HepG2 (cell line): Measurements from ENCODE around the gene PDP2. TPM values are rescaled to one million over a fixed set of nuclear protein-coding genes. Genes with fewer than 3 reads are reported as not detected.

Source experiments
- AGO2 ChIP-seq: fragments of 200-400 bp; formaldehyde crosslinking; optimal IDR thresholded peaks from 2 replicates; pipeline ENCODE3; 2017; ENCODE audit warnings: mild to moderate bottlenecking, low read depth, low read length, moderate library complexity
- BRD4 ChIP-seq: sonication (generic); formaldehyde crosslinking; IDR thresholded peaks from 2 replicates; pipeline ENCODE4 v1.4.0; 2020; ENCODE audit warnings: missing genetic modification reagents
- EZH2 ChIP-seq: conservative IDR thresholded peaks from 2 replicates; pipeline ENCODE4 v1.6.1; 2012; ENCODE audit warnings: mild to moderate bottlenecking, low read depth, low read length, moderate library complexity
- HMGXB3 ChIP-seq: sonication (generic); formaldehyde crosslinking; IDR thresholded peaks from 2 replicates; pipeline ENCODE4 v1.4.0; 2020; ENCODE audit warnings: missing genetic modification reagents, borderline replicate concordance
- HNF4G ChIP-seq, 2 experiments: sonication (generic) in 1 of 2; formaldehyde crosslinking in 1 of 2; IDR thresholded peaks; 2 replicates each; pipeline versions ENCODE4 v1.4.0 to v1.6.1; 2011 to 2020; ENCODE audit warnings: borderline replicate concordance in 2 of 2, low read depth in 2 of 2, mild to moderate bottlenecking in 2 of 2, low read length in 1 of 2, missing genetic modification reagents in 1 of 2, moderate library complexity in 1 of 2
- MLLT10 ChIP-seq: sonication (generic); formaldehyde crosslinking; IDR thresholded peaks from 2 replicates; pipeline ENCODE4 v1.4.0; 2020; ENCODE audit warnings: missing genetic modification reagents
- NR2F1 ChIP-seq, 2 experiments: fragments of 450-650 bp in 1 of 2; formaldehyde crosslinking in 1 of 2; IDR thresholded peaks; 2 replicates each; pipeline versions ENCODE4 v1.5.0 to v1.6.1; 2016 to 2020; ENCODE audit warnings: mild to moderate bottlenecking in 1 of 2, missing compliant biosample characterization in 1 of 2, missing genetic modification reagents in 1 of 2, moderate library complexity in 1 of 2
- POLR2G ChIP-seq: fragments of 200-400 bp; formaldehyde crosslinking; IDR thresholded peaks from 2 replicates; pipeline ENCODE4 v1.6.1; 2018; ENCODE audit warnings: mild to moderate bottlenecking, low read depth, low read length, moderate library complexity
- RERE ChIP-seq: IDR thresholded peaks from 2 replicates; pipeline ENCODE4 v1.6.1; 2016; ENCODE audit warnings: low read depth, missing genetic modification reagents, missing compliant biosample characterization
- TCF7 ChIP-seq: sonication (generic); IDR thresholded peaks from 2 replicates; pipeline ENCODE4 v1.6.1; 2016; ENCODE audit warnings: antibody characterized with exemption, low read depth
- ZNF34 ChIP-seq: sonication (generic); formaldehyde crosslinking; IDR thresholded peaks from 2 replicates; pipeline ENCODE4 v1.4.0; 2020; ENCODE audit warnings: mild to moderate bottlenecking, missing genetic modification reagents, borderline replicate concordance
- ZNF446 ChIP-seq: sonication (generic); formaldehyde crosslinking; IDR thresholded peaks from 2 replicates; pipeline ENCODE4 v1.5.0; 2020; ENCODE audit warnings: mild to moderate bottlenecking, missing genetic modification reagents
- ZSCAN29 ChIP-seq: sonication (generic); formaldehyde crosslinking; conservative IDR thresholded peaks from 2 replicates; pipeline ENCODE4 v1.4.0; 2020; ENCODE audit warnings: mild to moderate bottlenecking, missing genetic modification reagents
- polyA plus RNA-seq, 8 experiments: library from polyadenylated mRNA; depleted of rRNA in 3 of 8; stranded (reverse) in 7 of 8; unstranded in 1 of 8; fragments of >200 nt; fragmentation: Illumina TruSeq in 4 of 8; extraction: Trizol in 4 of 8; gene quantifications; 2 replicates each; pipeline versions ENCODE4 v1.2.1 to v1.2.3, GENCODE V29; 2011 to 2016; ENCODE audit warnings: low read depth in 4 of 8, missing spikeins in 1 of 8, mixed read lengths in 1 of 8; ENCODE audit not compliant: insufficient read depth in 1 of 8
- total RNA-seq, 5 experiments: library from RNA; depleted of rRNA; stranded (reverse); fragments of >200 nt; fragmentation: Illumina TruSeq; extraction: Trizol; gene quantifications; 2 replicates each; pipeline ENCODE4 v1.2.3, GENCODE V29; 2016; ENCODE audit warnings: low read depth in 1 of 5
- TF ChIP-seq, protein P1 (sequence below): sonication (generic); formaldehyde crosslinking; IDR thresholded peaks from 2 replicates; pipeline ENCODE4 v1.4.0; 2020; ENCODE audit warnings: missing genetic modification reagents
- TF ChIP-seq, protein P2 (sequence below): sonication (generic); formaldehyde crosslinking; IDR thresholded peaks from 2 replicates; pipeline ENCODE4 v1.4.0; 2020; ENCODE audit warnings: missing genetic modification reagents, low read depth, mild to moderate bottlenecking, borderline replicate concordance

PDP2 gene
- total and polyA plus RNA-seq, 2 of the 13 experiments (the other 11 are each of a cell fraction or from before 2014, with no cell fraction given), result 12.8 to 15.8 TPM

DNA sequence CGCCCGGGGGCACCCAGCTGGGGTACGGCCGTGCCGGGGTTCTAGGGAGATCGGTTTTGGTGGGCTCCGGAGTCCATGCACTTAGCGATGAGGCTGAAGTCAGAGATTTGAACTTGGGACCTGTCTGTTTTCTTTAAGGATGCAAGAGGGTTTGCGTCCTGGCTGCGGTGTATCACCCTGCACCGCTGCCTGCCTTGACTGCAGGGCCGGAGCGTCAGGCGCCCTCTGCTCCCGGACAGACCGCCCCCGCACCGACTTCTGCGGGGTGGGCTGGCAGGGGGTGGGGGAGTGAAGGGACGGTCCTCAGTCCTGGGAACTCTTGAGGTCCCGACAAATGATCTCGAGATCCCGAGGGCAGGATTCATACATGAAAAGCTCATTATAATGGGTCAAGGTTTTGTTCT lies 701 bp downstream of the PDP2 start (continued):
- TF ChIP-seq HMGXB3 (CRISPR knock-in tag), result no peak
- no peak for TF ChIP-seq RERE (CRISPR knock-in tag)
- TF ChIP-seq ZNF34 (CRISPR knock-in tag), result 0 out of 2 replicates have a peak, but pooled peaks have one; percentile 42
- TF ChIP-seq, protein P1, sequence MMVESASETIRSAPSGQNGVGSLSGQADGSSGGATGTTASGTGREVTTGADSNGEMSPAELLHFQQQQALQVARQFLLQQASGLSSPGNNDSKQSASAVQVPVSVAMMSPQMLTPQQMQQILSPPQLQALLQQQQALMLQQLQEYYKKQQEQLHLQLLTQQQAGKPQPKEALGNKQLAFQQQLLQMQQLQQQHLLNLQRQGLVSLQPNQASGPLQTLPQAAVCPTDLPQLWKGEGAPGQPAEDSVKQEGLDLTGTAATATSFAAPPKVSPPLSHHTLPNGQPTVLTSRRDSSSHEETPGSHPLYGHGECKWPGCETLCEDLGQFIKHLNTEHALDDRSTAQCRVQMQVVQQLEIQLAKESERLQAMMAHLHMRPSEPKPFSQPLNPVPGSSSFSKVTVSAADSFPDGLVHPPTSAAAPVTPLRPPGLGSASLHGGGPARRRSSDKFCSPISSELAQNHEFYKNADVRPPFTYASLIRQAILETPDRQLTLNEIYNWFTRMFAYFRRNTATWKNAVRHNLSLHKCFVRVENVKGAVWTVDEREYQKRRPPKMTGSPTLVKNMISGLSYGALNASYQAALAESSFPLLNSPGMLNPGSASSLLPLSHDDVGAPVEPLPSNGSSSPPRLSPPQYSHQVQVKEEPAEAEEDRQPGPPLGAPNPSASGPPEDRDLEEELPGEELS (CRISPR knock-in tag), result 0 out of 2 replicates have a peak, but pooled peaks have one; percentile 5
- TF ChIP-seq HNF4G (IDR thresholded peaks at IDR 0.05; ENCODE audit: borderline replicate concordance, low read depth, low read length), result no peak
- TF ChIP-seq HNF4G (CRISPR knock-in tag; IDR thresholded peaks at IDR 0.05; ENCODE audit: borderline replicate concordance, low read depth), result 0 out of 2 replicates have a peak, but pooled peaks have one; percentile 33
- TF ChIP-seq POLR2G, result no peak
- TF ChIP-seq TCF7, result no peak
- TF ChIP-seq EZH2, result no peak
- TF ChIP-seq ZNF446 (CRISPR knock-in tag), result no peak
- no peak for TF ChIP-seq NR2F1 (CRISPR knock-in tag; IDR thresholded peaks at IDR 0.05)
- TF ChIP-seq MLLT10, result peak; percentile 66; the same call in 1 of the 2 replicates
- TF ChIP-seq AGO2, result no peak
- TF ChIP-seq ZSCAN29 (CRISPR knock-in tag), result no peak
- TF ChIP-seq, protein P2, sequence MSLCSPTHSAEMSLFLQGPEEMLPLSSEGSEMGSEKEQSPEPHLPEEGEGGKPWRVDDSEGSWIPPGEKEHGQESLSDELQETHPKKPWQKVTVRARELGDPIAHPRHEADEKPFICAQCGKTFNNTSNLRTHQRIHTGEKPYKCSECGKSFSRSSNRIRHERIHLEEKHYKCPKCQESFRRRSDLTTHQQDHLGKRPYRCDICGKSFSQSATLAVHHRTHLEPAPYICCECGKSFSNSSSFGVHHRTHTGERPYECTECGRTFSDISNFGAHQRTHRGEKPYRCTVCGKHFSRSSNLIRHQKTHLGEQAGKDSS (CRISPR knock-in tag), result no peak
- TF ChIP-seq BRD4 (CRISPR knock-in tag), result no peak
